NB4 (cell line): ENCODE results near the gene RILP.
"Not testable (repeated sequence)": the region's sequence is repeated elsewhere in the genome, so short reads cannot be mapped to it uniquely, and the experiment has no call there.

Experiments
- DNase-seq: peaks from one replicate; pipeline ENCODE4 v3.0.0; 2010; ENCODE audit warnings: low read depth
- H3K4me3 ChIP-seq: one replicate; pipeline ENCODE4 v1.5.1; 2011; ENCODE audit warnings: mild to moderate bottlenecking, low read depth, low read length, moderate library complexity
- CTCF ChIP-seq: IDR thresholded peaks from one replicate; pipeline ENCODE4 v1.5.1; 2012; ENCODE audit warnings: low read depth, low read length
- MAX ChIP-seq: IDR thresholded peaks from 2 replicates; pipeline ENCODE4 v1.6.1; 2011; ENCODE audit warnings: low read depth, low read length
- MYC ChIP-seq: IDR thresholded peaks from 2 replicates; pipeline ENCODE4 v1.6.1; 2011; ENCODE audit warnings: low read depth, low read length
- POLR2A ChIP-seq: IDR thresholded peaks from 2 replicates; pipeline ENCODE4 v1.6.1; 2011; ENCODE audit warnings: mild to moderate bottlenecking; ENCODE audit not compliant: insufficient read length; ENCODE audit errors: extremely low read depth

The RILP gene

GRCh38 chr17:1686086-1686485 lies 36.4 kb upstream of the RILP start:
- H3K4me3 ChIP-seq, result no peak overlapping the region
- DNase-seq, result no peak
- TF ChIP-seq MAX (no peak), MYC (no peak), POLR2A (no peak), CTCF (no peak)

GRCh38 chr17:1684378-1685189 lies 34.9 kb upstream of the RILP start, which contains the start of gene PRPF8:
Gene PRPF8, minus strand, starts transcription at chr17:1684867. Its CDS starts 296 bp downstream, at chr17:1684571.
- DNase-seq, result peak; percentile 94
- H3K4me3 ChIP-seq, result peak within 1 kb of the TSS; percentile 85
- TF ChIP-seq CTCF (no peak), MAX (peak; percentile 16; the same call in 1 of the 2 replicates), MYC (peak; percentile 54), POLR2A (peak; percentile 76)

- DNase-seq, result peak; percentile 21
- TF ChIP-seq MYC, result no peak
- TF ChIP-seq CTCF, result no peak
- no peak for TF ChIP-seq MAX
- no peak for TF ChIP-seq POLR2A
- H3K4me3 ChIP-seq, result peak overlapping the region; percentile 85
Measured at GRCh38 chr17:1683459-1683858, 33.8 kb upstream of the RILP start.

GRCh38 chr17:1676401-1676800 lies 26.7 kb upstream of the RILP start:
- no peak overlapping the region for H3K4me3 ChIP-seq
- TF ChIP-seq MYC, result no peak
- DNase-seq, result no peak

GRCh38 chr17:1673041-1673785 lies 23.5 kb upstream of the RILP start:
- no peak overlapping the region for H3K4me3 ChIP-seq
- TF ChIP-seq MAX, result no peak
- TF ChIP-seq CTCF, result no peak
- no peak for TF ChIP-seq MYC
- peak; percentile 10 for DNase-seq

GRCh38 chr17:1663934-1664333 lies 14.3 kb upstream of the RILP start:
- not testable (repeated sequence) for H3K4me3 ChIP-seq, DNase-seq

GRCh38 chr17:1661045-1661444 lies 11.4 kb upstream of the RILP start:
- DNase-seq, result no peak
- H3K4me3 ChIP-seq, result no peak overlapping the region
- TF ChIP-seq MYC, result no peak
- no peak for TF ChIP-seq POLR2A
- TF ChIP-seq CTCF, result no peak
- no peak for TF ChIP-seq MAX
